GM10847 (cell line): ENCODE data around the gene CCDC136.

Experiments used
- POLR2A ChIP-seq: IDR thresholded peaks from 2 replicates; pipeline ENCODE4 v1.6.1; 2011; ENCODE audit not compliant: insufficient read length; ENCODE audit errors: extremely low read depth

Gene CCDC136

GRCh38 chr7:128840326-128841170, 48.8 kb downstream of the CCDC136 start:
- no peak for TF ChIP-seq POLR2A

DNA sequence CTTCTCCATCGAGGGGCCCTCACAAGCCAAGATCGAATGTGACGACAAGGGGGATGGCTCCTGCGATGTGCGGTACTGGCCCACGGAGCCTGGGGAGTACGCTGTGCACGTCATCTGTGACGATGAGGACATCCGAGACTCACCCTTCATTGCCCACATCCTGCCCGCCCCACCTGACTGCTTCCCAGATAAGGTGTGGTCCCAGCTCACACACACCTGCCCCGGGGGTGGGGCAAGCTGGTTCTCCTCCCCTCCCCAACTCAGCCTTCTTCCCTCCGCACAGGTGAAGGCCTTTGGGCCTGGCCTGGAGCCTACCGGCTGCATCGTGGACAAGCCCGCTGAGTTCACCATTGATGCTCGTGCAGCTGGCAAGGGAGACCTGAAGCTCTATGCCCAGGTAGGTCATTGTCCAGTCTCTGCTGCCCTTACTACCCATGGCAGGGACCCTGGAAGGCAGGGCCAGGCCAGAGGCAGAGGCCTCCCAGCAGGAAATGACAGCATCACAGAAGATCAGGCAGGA, 49.5 kb downstream of the CCDC136 start:
- no peak for TF ChIP-seq POLR2A

GRCh38 chr7:128841921-128842673, 50.3 kb downstream of the CCDC136 start:
- TF ChIP-seq POLR2A: no peak

DNA sequence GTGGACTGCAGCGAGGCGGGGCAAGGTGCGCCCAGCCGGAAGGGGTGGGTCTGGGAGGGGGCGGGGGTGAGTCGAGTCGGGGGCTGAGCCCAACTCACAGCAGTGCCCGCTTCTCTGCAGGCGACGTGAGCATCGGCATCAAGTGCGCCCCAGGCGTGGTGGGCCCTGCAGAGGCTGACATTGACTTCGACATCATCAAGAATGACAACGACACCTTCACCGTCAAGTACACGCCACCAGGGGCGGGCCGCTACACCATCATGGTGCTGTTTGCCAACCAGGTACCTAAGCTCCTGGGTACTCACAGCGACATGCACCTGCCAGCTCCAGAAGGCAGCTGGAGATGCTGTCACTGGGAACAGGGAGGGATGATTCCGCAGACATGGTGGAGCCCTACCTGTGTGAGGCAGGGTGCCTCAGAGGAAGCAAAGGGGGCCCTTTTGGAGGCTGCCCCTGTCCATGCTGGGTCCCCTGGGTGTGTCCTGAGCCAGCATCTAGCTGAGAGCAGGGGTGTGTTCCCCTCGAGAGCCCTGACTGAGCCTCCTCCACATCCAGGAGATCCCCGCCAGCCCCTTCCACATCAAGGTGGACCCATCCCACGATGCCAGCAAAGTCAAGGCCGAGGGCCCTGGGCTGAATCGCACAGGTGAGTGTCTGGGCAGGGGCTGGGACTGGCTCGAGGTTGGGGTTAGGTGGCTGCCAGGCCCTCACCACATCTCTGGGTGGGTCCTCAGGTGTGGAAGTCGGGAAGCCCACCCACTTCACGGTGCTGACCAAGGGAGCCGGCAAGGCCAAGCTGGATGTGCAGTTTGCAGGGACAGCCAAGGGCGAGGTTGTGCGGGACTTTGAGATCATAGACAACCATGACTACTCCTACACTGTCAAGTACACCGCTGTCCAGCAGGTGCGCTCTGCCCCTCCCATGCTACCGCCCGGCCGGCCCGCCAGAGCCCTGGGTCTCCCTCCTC, 51.2 kb downstream of the CCDC136 start:
- no peak for TF ChIP-seq POLR2A

- no peak for TF ChIP-seq POLR2A
Observed at GRCh38 chr7:128843938-128844621, 52.3 kb downstream of the CCDC136 start.

DNA sequence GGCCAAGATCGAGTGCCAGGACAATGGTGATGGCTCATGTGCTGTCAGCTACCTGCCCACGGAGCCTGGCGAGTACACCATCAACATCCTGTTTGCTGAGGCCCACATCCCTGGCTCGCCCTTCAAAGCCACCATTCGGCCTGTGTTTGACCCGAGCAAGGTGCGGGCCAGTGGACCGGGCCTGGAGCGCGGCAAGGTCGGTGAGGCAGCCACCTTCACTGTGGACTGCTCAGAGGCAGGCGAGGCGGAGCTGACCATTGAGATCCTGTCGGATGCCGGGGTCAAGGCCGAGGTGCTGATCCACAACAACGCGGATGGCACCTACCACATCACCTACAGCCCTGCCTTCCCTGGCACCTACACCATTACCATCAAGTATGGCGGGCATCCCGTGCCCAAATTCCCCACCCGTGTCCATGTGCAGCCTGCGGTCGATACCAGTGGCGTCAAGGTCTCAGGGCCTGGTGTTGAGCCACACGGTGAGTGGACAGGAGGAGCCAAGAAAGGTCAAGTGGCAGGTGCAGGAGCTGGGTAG, 53.1 kb downstream of the CCDC136 start:
- no peak for TF ChIP-seq POLR2A

- TF ChIP-seq POLR2A: no peak
Observed at GRCh38 chr7:128845475-128845874, 53.7 kb downstream of the CCDC136 start.

- no peak for TF ChIP-seq POLR2A
Observed at GRCh38 chr7:128845987-128846386, 54.2 kb downstream of the CCDC136 start.

DNA sequence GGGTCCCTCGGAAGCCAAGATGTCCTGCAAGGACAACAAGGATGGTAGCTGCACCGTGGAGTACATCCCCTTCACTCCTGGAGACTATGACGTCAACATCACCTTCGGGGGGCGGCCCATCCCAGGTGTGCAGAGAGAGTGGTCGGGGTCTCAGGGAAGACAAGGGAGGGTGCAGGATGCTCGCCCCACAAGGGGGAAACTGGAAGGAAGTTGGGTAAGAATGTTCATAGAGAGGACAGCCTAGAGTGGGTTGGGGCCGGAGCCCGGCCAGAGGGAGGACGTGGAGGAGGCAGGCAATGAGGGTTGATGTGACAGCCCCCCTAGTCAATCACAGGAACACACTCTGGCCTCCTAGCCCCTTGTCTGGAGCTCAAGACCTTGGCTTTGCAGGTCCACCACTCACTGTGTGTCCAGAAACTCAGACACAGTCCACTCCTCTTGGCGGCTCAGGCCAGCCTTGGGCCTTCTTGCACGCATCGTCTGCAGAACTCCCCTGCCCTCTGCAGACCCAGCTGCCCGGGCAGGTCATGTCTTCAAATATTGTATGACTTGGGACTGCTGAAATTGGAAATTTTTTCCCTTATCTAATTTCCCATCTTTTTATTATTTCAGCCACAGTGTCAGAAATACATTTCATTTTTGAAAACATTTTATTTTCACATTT, 55.1 kb downstream of the CCDC136 start:
- no peak for TF ChIP-seq POLR2A

GRCh38 chr7:128847721-128848211, 56.0 kb downstream of the CCDC136 start:
- TF ChIP-seq POLR2A: no peak

- no peak for TF ChIP-seq POLR2A
Observed at GRCh38 chr7:128848289-128849155, 56.8 kb downstream of the CCDC136 start.

GRCh38 chr7:128849156-128849515, 57.4 kb downstream of the CCDC136 start:
- TF ChIP-seq POLR2A: no peak
